K562 (cell line): Measurements from ENCODE around the gene CTRB2. TPM values are rescaled to one million over a fixed set of nuclear protein-coding genes. Genes with fewer than 3 reads are reported as not detected.

Experiments used
- E2F3 ChIP-seq: fragments of 250-450 bp; sonication (Bioruptor Pico); IDR thresholded peaks from 2 replicates; pipeline ENCODE4 v1.4.0; 2020; ENCODE audit warnings: mild to moderate bottlenecking
- MGA ChIP-seq: fragments of 450-650 bp; IDR thresholded peaks from 2 replicates; pipeline ENCODE4 v1.6.1; 2016; ENCODE audit warnings: mild to moderate bottlenecking, moderate library complexity
- SMARCA4 ChIP-seq: fragments of 450-650 bp; IDR thresholded peaks from 2 replicates; pipeline ENCODE4 v1.6.1; 2016
- SP1 ChIP-seq: sonication (generic); formaldehyde crosslinking; IDR thresholded peaks from 2 replicates; pipeline ENCODE4 v1.8.1; 2022; ENCODE audit warnings: mild to moderate bottlenecking, missing genetic modification reagents
- TCF3 ChIP-seq: sonication (generic); formaldehyde crosslinking; IDR thresholded peaks from 2 replicates; pipeline ENCODE4 v1.4.0; 2020; ENCODE audit warnings: mild to moderate bottlenecking, missing genetic modification reagents
- ZNF184 ChIP-seq: sonication (generic); formaldehyde crosslinking; IDR thresholded peaks from 2 replicates; pipeline ENCODE4 v1.5.0; 2020; ENCODE audit warnings: missing genetic modification reagents
- ZNF75A ChIP-seq: fragments of 450-650 bp; formaldehyde crosslinking; IDR thresholded peaks from 2 replicates; pipeline ENCODE4 v1.4.0; 2020; ENCODE audit warnings: mild to moderate bottlenecking
- polyA plus RNA-seq, 8 experiments: library from polyadenylated mRNA; depleted of rRNA in 4 of 8; stranded (reverse) in 5 of 8; unstranded in 3 of 8; fragments of >200 nt; fragmentation: Nextera tagmentation in 2 of 8; fragmentation: Illumina TruSeq in 1 of 8; extraction: Ambion mirVana in 2 of 8; extraction: Trizol in 1 of 8; gene quantifications; 2 replicates each; pipeline versions ENCODE4 v1.2.1 to v1.2.3, GENCODE V29; 2011 to 2014; ENCODE audit warnings: inconsistent platforms in 1 of 8, missing spikeins in 1 of 8
- total RNA-seq, 7 experiments: library from RNA; depleted of rRNA in 6 of 7; stranded (reverse); fragments of >200 nt in 6 of 7; fragmentation: Illumina TruSeq in 2 of 7; extraction: Trizol in 2 of 7; gene quantifications; 2 replicates each; pipeline versions ENCODE4 v1.2.1 to v1.2.3, GENCODE V29; 2011 to 2021; ENCODE audit warnings: low replicate concordance in 1 of 7
- TF ChIP-seq, protein P1 (sequence below): fragments of 450-650 bp; IDR thresholded peaks from 2 replicates; pipeline ENCODE4 v1.6.1; 2016; ENCODE audit warnings: low read depth

CTRB2 gene
- total and polyA plus RNA-seq, 9 of the 15 experiments (the other 6 are each of a cell fraction or from before 2014, with no cell fraction given): 5.1 TPM; not detected in 8

- TF ChIP-seq MGA (no peak), ZNF75A (CRISPR knock-in tag) (no peak), ZNF184 (CRISPR knock-in tag) (no peak), SP1 (CRISPR knock-in tag) (no peak), TCF3 (CRISPR knock-in tag) (no peak), SMARCA4 (no peak), E2F3 (CRISPR knock-in tag) (no peak)
- TF ChIP-seq, protein P1, sequence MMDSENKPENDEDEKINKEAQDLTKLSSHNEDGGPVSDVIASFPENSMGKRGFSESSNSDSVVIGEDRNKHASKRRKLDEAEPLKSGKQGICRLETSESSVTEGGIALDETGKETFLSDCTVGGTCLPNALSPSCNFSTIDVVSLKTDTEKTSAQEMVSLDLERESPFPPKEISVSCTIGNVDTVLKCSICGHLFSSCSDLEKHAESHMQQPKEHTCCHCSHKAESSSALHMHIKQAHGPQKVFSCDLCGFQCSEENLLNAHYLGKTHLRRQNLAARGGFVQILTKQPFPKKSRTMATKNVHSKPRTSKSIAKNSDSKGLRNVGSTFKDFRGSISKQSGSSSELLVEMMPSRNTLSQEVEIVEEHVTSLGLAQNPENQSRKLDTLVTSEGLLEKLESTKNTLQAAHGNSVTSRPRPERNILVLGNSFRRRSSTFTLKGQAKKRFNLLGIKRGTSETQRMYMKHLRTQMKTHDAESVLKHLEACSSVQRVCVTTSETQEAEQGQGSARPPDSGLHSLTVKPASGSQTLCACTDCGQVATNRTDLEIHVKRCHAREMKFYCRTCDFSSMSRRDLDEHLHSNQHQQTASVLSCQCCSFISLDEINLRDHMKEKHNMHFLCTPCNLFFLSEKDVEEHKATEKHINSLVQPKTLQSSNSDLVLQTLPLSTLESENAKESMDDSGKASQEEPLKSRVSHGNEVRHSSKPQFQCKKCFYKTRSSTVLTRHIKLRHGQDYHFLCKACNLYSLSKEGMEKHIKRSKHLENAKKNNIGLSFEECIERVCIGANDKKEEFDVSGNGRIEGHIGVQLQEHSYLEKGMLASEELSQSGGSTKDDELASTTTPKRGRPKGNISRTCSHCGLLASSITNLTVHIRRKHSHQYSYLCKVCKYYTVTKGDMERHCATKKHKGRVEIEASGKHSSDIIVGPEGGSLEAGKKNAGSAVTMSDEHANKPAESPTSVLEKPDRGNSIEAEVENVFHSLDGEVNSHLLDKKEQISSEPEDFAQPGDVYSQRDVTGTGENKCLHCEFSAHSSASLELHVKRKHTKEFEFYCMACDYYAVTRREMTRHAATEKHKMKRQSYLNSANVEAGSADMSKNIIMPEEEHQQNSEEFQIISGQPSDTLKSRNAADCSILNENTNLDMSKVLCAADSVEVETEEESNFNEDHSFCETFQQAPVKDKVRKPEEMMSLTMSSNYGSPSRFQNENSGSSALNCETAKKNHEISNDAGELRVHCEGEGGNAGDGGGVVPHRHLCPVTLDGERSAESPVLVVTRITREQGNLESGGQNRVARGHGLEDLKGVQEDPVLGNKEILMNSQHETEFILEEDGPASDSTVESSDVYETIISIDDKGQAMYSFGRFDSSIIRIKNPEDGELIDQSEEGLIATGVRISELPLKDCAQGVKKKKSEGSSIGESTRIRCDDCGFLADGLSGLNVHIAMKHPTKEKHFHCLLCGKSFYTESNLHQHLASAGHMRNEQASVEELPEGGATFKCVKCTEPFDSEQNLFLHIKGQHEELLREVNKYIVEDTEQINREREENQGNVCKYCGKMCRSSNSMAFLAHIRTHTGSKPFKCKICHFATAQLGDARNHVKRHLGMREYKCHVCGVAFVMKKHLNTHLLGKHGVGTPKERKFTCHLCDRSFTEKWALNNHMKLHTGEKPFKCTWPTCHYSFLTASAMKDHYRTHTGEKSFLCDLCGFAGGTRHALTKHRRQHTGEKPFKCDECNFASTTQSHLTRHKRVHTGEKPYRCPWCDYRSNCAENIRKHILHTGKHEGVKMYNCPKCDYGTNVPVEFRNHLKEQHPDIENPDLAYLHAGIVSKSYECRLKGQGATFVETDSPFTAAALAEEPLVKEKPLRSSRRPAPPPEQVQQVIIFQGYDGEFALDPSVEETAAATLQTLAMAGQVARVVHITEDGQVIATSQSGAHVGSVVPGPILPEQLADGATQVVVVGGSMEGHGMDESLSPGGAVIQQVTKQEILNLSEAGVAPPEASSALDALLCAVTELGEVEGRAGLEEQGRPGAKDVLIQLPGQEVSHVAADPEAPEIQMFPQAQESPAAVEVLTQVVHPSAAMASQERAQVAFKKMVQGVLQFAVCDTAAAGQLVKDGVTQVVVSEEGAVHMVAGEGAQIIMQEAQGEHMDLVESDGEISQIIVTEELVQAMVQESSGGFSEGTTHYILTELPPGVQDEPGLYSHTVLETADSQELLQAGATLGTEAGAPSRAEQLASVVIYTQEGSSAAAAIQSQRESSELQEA: no peak
These were observed 12.1 kb upstream of the CTRB2 start (continued) for GRCh38 chr16:75219088-75219487.
